Stomach (tissue), 4 donors: ENCODE measurements around the gene TPSAB1.

Experiments used
- POLR2A ChIP-seq, 4 donors: fragments of 450-650 bp; IDR thresholded peaks; one replicate each; pipeline ENCODE4 v1.6.1; 2016; ENCODE audit warnings: antibody characterized with exemption in 4 of 4, control low read depth in 2 of 4, mild to moderate bottlenecking in 1 of 4, moderate library complexity in 1 of 4
- TF ChIP-seq, protein P1 (sequence below), 7 experiments: fragments of 450-650 bp in 4 of 7; fragments of 200-600 bp in 3 of 7; sonication (generic) in 3 of 7; IDR thresholded peaks; one replicate each; pipeline ENCODE4 v1.5.1; 2016 to 2019; ENCODE audit warnings: antibody characterized with exemption in 7 of 7, control low read depth in 2 of 7, mild to moderate bottlenecking in 1 of 7

DNA sequence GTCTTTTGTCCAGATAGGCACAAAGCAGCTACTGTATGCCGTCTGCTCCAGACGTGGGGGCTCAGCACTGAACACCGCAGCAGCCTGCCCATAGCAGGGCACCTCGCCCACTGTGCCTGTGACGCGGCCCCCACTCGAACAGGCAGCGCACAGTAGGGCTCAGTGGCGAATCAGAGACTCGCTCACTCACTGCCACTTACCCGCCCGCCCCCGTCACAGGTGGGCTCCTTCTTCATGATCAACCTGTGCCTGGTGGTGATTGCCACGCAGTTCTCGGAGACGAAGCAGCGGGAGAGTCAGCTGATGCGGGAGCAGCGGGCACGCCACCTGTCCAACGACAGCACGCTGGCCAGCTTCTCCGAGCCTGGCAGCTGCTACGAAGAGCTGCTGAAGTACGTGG is 39.1 kb upstream of the TPSAB1 start:
- TF ChIP-seq POLR2A (IDR thresholded peaks at IDR 0.05): no peak
- TF ChIP-seq, protein P1, sequence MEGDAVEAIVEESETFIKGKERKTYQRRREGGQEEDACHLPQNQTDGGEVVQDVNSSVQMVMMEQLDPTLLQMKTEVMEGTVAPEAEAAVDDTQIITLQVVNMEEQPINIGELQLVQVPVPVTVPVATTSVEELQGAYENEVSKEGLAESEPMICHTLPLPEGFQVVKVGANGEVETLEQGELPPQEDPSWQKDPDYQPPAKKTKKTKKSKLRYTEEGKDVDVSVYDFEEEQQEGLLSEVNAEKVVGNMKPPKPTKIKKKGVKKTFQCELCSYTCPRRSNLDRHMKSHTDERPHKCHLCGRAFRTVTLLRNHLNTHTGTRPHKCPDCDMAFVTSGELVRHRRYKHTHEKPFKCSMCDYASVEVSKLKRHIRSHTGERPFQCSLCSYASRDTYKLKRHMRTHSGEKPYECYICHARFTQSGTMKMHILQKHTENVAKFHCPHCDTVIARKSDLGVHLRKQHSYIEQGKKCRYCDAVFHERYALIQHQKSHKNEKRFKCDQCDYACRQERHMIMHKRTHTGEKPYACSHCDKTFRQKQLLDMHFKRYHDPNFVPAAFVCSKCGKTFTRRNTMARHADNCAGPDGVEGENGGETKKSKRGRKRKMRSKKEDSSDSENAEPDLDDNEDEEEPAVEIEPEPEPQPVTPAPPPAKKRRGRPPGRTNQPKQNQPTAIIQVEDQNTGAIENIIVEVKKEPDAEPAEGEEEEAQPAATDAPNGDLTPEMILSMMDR (IDR thresholded peaks at IDR 0.05): no peak
